Mucosa of descending colon (tissue), 3 donors: Measurements from ENCODE around the gene VEGFB. TPM values are rescaled to one million over a fixed set of nuclear protein-coding genes. Genes with fewer than 3 reads are reported as not detected.
A peak's percentile ranks its signal among the peaks of the same experiment; 100 is the strongest.

Experiments used
- ATAC-seq: fragments of 200-7000 bp; cut with Tn5 transposase; one replicate; pipeline ENCODE4 v1.9.1; 2020; ENCODE audit warnings: mild to moderate bottlenecking, moderate library complexity
- DNase-seq, 3 donors: peaks; one replicate each; pipeline ENCODE4 v3.0.0-alpha.2; 2020
- H3K36me3 ChIP-seq: fragments of 200-600 bp; one replicate; pipeline ENCODE4 v1.8.0; 2021; ENCODE audit warnings: low read depth, mild to moderate bottlenecking
- H3K4me1 ChIP-seq: fragments of 200-600 bp; one replicate; pipeline ENCODE4 v1.8.0; 2021; ENCODE audit warnings: low read depth, mild to moderate bottlenecking
- H3K4me3 ChIP-seq: fragments of 200-600 bp; one replicate; pipeline ENCODE4 v1.8.0; 2021; ENCODE audit warnings: mild to moderate bottlenecking
- H3K9me3 ChIP-seq: fragments of 200-600 bp; one replicate; pipeline ENCODE4 v1.8.0; 2021; ENCODE audit warnings: mild to moderate bottlenecking
- CTCF ChIP-seq: fragments of 200-600 bp; IDR thresholded peaks from one replicate; pipeline ENCODE4 v1.8.0; 2022; ENCODE audit warnings: antibody characterized with exemption, mild to moderate bottlenecking
- intact Hi-C, 2 donors: fragments of 100-400 bp; cut with DNase I in 1 of 2; cut with micrococcal nuclease in 1 of 2; formaldehyde crosslinking; loops; one replicate each; pipeline versions ENCODE4 v1.11.0 to v1.11.1; 2022; cut with DNase I, micrococcal nuclease
- total RNA-seq, 3 donors: library from RNA; stranded (reverse); fragmentation: NEBNext Ultra II Directional in 2 of 3; extraction: Animal tissue kit (Norgen Biotek cat#: 25700) in 2 of 3; gene quantifications; one replicate each; pipeline versions ENCODE4 v1.2.1 to v1.2.4, GENCODE V29; 2021 to 2023
- donor health status: DM: no; HTN: no; CAD: no; lungs with moderate emphysema.
- donor health status: DM: no; HTN: no; CAD: no.
- donor health status: DM: no; HTN: yes; CAD: no.

The VEGFB gene
- total RNA-seq, 3 donors from 2014 or later, result 45.3 to 156 (median 45.6) TPM

GRCh38 chr11:64249563-64250414 is 15.4 kb downstream of the VEGFB start:
- no peak for DNase-seq
- no peak for TF ChIP-seq CTCF
- Histone ChIP-seq H3K36me3 (no peaks in the 10 kb centered on the region), H3K4me3 (no peak overlapping the region), H3K9me3 (no peaks in the 10 kb centered on the region), H3K4me1 (peaks cover 27% of the 10 kb centered on the region)
- intact Hi-C loops, result loop anchor here in 1 of 2 donors (10.0 kb wide), 1 partner anchor 65 kb away; the partner anchor contains the start of gene STIP1
- ATAC-seq, result no peak

GRCh38 chr11:64250415-64251015 is 16.1 kb downstream of the VEGFB start:
- intact Hi-C loops, result no loop called here
- DNase-seq (peak; percentile 25 to 58 (median 57)), ATAC-seq (no peak)
- Histone ChIP-seq H3K4me1 (peaks cover 22% of the 10 kb centered on the region), H3K9me3 (no peaks in the 10 kb centered on the region), H3K4me3 (no peak overlapping the region), H3K36me3 (no peaks in the 10 kb centered on the region)
- no peak for TF ChIP-seq CTCF

GRCh38 chr11:64251016-64251752 is 16.8 kb downstream of the VEGFB start, which contains the start of gene PLCB3:
TSS of gene PLCB3 (plus strand) at chr11:64251530. CDS start at chr11:64251650, 120 bp downstream.
- intact Hi-C loops, result no loop called here
- peak; percentile 74 for ATAC-seq

GRCh38 chr11:64251753-64252002 is 17.3 kb downstream of the VEGFB start:
- intact Hi-C loops, result no loop called here
- peak overlapping the region; percentile 78 for H3K4me3 ChIP-seq
- DNase-seq (no peak), ATAC-seq (no peak)
- H3K9me3 ChIP-seq, result no peaks in the 10 kb centered on the region
- peaks cover 22% of the 10 kb centered on the region for H3K4me1 ChIP-seq
- H3K36me3 ChIP-seq, result no peaks in the 10 kb centered on the region
- no peak for TF ChIP-seq CTCF

More at GRCh38 chr11:64251016-64251752, 16.8 kb downstream of the VEGFB start, which contains the start of gene PLCB3:
- Histone ChIP-seq H3K4me3 (peak within 1 kb of the TSS; percentile 78), H3K4me1 (peaks cover 22% of the 10 kb centered on the region), H3K36me3 (no peaks in the 10 kb centered on the region), H3K9me3 (no peaks in the 10 kb centered on the region)
- DNase-seq, result peak; percentile 69 to 83 (median 77)
- peak; percentile 94 for TF ChIP-seq CTCF

GRCh38 chr11:64252003-64252872 is 17.9 kb downstream of the VEGFB start:
- peaks cover 22% of the 10 kb centered on the region for H3K4me1 ChIP-seq
- intact Hi-C loops, result no loop called here
- no peaks in the 10 kb centered on the region for H3K9me3 ChIP-seq
- peak overlapping the region; percentile 78 for H3K4me3 ChIP-seq
- no peak for TF ChIP-seq CTCF
- ATAC-seq (peak; percentile 82), DNase-seq (peak; percentile 90 to 92 (median 91))
- H3K36me3 ChIP-seq, result no peaks in the 10 kb centered on the region
